HG03066 (cell line): ENCODE data around the gene PCDHGC3.

Experiments used
- ATAC-seq: cut with Tn5 transposase; IDR thresholded peaks from one replicate; pipeline ENCODE4 v1.9.1; 2021; ENCODE audit warnings: low read depth; ENCODE audit not compliant: unreplicated experiment

PCDHGC3 gene

DNA sequence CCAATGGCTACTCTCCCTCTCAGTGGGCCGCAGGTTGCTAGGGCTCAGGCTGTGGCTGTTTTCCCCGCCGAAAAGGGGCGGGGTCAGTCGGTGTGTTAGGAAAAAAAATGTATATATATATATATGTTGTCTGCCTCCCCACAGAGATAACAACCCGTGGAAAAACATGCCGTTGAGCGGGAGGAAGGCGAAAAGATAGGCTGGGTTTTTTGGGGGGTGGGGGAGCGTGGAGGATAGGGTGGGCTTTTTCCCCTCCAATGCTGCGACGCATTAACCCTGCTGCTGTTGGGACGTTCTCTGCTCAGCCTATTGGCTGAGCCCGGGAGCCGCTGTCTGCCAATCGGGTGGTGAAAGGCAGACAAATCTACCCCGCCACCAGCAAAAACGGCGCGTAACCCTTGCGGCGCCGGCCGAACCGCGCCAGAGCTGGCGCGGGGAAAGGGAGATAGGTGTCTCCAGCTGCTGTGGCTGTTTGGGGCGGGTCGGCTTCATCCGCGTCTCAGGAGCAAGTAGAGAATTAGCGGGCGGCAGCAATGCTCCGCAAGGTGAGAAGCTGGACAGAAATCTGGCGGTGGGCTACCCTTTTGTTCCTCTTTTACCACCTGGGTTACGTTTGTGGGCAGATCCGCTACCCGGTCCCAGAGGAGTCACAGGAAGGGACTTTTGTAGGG is 9.0 kb downstream of the PCDHGC3 start, which contains the start of gene PCDHGC4:
Gene PCDHGC4 (plus strand): TSS at position 390 of the 671 bp plus-strand sequence. CDS start 144 bp downstream, at position 534.
- no peak for ATAC-seq

DNA sequence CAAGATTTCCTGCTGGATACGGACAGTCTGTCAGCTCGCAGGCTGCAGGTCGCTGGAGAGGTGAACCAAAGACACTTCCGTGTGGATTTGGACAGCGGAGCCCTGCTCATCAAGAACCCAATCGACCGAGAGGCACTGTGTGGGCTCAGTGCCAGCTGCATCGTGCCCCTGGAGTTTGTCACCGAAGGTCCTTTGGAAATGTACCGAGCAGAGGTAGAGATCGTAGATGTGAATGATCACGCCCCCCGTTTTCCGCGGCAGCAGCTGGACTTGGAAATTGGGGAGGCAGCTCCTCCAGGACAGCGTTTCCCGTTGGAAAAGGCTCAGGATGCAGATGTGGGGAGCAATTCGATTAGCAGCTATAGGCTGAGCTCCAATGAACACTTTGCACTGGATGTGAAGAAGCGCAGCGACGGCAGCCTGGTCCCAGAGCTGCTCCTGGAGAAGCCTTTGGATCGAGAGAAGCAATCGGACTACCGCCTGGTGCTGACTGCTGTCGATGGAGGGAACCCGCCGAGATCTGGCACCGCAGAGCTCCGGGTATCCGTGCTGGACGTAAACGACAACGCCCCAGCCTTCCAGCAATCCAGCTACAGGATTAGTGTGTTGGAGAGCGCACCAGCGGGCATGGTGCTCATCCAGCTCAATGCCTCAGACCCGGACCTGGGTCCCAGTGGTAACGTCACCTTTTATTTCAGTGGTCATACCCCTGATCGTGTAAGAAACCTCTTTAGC is 9.7 kb downstream of the PCDHGC3 start:
- ATAC-seq = no peak

DNA sequence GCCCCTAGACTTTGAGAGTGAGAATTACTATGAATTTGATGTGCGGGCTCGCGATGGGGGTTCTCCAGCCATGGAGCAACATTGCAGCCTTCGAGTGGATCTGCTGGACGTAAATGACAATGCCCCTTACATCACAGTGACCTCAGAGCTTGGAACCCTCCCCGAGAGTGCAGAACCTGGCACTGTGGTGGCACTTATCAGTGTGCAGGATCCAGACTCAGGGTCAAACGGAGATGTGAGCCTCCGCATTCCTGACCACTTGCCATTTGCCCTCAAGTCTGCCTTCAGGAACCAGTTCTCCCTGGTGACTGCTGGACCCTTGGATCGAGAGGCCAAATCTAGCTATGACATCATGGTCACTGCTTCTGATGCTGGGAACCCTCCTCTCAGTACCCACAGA is 10.3 kb downstream of the PCDHGC3 start:
- ATAC-seq = no peak

- ATAC-seq = no peak
Observed at GRCh38 chr5:141487131-141487530, 11.4 kb downstream of the PCDHGC3 start.

DNA sequence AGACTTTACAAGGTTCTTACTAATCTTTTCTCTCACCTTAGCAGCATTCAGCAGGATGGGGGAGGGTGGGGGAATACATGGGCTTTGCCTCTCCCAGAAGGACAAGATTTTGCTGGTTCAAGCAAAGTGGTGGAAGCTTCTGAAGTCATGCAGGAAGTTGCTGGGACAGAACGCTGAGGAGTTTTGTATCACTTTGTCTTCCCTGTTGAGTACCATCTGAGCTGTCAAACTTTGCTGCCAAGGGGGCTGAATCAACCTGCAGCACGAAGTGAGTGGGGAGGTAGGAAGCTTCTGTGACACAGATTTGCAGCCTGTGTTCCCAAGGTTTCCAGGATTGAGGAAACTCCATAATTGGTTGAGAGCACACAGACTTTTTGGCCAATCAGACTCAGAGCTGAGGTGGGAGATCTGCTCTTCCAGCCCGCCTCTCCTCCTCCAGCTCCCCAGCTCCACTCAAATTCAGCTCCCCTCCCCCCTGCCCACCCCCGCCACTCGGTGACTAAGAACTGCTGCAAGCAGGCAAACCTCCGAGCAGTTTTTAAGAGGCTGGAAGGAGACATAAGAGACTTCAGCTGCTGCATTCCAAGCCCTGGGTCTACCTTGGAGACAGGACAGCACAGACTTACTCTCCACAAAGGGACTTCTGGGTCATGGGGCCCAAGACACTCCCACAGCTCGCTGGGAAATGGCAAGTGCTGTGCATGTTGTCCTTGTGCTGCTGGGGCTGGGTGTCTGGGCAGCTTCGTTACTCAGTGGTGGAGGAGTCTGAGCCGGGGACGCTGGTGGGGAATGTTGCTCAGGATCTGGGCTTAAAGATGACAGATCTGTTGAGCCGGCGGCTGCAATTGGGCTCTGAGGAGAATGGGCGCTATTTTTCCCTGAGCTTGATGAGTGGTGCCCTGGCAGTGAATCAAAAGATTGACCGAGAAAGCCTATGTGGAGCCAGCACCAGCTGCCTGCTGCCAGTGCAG is 13.1 kb downstream of the PCDHGC3 start, which contains the start of gene PCDHGC5:
Gene PCDHGC5 (plus strand): TSS at position 491 of the 971 bp plus-strand sequence. CDS start 160 bp downstream, at position 651.
- no peak for ATAC-seq

DNA sequence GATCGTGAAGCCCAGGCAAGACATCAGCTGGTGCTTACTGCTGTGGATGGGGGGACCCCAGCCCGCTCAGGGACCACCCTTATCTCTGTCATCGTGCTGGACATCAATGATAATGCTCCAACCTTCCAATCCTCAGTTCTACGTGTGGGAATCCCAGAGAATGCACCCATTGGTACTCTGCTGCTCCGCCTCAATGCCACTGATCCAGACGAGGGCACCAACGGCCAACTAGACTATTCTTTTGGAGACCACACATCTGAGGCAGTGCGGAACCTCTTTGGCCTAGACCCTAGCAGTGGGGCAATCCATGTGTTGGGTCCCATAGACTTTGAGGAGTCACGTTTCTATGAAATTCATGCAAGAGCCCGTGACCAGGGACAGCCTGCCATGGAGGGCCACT is 14.1 kb downstream of the PCDHGC3 start:
- ATAC-seq = no peak

DNA sequence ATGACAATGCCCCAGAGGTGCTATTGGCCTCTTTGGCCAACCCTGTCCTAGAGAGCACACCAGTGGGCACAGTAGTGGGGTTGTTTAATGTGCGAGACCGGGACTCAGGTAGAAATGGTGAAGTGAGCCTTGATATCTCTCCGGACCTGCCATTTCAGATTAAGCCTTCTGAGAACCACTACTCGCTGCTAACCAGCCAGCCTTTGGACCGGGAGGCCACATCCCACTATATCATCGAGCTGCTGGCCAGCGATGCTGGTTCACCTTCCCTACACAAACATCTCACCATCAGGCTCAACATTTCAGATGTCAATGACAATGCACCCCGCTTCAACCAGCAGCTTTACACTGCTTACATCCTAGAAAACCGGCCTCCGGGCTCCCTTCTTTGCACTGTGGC is 14.5 kb downstream of the PCDHGC3 start:
- ATAC-seq = no peak

GRCh38 chr5:141490771-141491170 is 15.0 kb downstream of the PCDHGC3 start:
- no peak for ATAC-seq

- no peak for ATAC-seq
Observed at GRCh38 chr5:141491323-141492167, 15.8 kb downstream of the PCDHGC3 start.

DNA sequence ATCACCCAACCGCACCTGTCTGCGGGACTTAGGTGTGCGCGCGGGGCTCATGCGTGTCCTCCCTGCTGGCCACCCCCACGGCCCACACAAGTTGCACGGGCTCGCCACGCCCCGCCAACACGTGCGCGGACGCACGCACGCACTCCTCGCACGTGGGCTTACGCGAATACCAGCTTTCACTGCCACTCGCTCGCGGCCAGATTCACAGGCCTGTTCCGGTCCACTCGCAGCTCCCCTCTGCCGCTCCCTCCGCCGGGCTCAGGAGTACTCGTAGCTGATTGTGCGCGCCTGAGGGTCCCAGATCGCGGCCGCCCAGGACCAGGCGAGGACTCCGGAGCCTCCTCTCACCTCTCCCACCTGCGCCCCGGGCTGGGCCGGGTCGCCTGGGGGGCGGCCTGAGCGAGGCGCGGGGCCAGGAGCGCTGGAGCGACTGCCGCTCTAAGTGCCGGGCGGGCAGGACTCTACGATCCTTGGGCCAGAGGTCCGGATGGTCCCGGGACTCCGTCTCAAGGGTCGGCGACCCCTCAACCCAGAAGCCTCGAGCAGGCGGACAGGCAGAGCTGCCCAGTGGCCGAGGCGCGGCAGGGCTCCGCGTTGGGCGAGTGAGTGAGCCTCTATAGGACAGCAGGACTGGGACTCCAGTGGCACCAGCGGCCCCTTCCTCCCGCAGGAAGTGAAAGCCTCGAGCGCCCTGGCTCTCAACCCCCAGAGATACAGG is 16.6 kb downstream of the PCDHGC3 start:
- ATAC-seq = no peak

DNA sequence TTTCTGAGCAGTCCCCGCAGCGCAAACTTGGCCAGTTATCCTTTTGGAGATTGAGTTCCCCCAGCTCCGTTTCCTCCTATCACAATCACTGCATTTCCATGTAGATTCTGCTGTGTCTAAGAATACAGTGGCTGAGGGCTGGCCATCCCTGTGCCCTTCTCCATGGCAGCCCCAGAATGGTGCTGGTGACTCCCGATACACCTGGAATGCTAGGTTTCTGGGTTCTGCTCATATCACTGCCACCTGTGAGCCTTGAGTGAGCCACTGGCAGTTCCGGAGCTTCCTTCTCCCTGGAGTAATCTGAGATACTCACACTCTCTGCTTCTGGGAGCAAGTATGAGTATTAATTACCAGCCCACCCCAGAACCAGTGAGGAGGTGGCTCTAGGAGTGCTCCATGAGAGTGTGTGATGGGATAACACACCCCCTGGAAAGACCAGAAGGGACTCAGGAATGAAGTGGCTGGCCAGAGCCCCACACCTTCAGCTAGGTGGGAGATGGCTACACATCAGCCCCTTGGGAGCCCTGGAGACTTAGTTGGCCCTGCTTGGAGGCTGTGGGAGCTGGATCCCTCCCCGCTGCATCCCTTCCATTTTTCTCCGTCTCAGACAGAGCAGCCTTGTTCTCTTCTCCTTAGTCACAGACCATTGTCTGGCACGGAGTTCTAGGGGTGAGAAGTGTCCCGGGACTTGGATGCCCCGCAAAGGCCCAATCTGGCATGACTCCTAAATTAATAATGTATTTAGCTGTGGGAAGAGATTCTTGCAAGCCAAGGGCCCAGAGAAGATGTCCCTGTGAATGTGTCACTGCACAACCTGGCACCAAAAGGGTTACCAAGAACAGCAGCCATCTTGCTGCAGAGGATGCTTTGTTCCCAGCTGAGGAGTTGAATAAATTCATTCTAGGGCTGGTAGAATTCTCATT is 18.0 kb downstream of the PCDHGC3 start:
- no peak for ATAC-seq

GRCh38 chr5:141494761-141495452 is 19.1 kb downstream of the PCDHGC3 start:
- no peak for ATAC-seq

DNA sequence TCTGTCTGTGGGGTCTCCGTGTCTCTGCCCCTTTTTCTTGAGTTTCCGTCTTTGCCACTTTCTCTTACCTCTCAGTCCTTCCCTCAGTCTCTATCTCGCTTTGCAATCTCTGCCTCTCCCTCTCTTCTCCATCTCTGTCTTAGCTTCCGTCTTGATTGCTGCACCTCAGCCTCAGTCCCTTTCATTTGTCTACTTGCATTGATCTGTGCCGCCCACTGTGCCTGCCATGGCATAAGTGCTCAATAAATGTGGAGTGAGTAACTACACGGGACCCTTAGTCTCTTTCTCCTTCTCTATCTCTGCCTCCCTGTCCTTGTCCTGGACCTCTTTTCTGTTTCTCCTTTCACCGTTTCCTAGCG is 19.7 kb downstream of the PCDHGC3 start:
- no peak for ATAC-seq

DNA sequence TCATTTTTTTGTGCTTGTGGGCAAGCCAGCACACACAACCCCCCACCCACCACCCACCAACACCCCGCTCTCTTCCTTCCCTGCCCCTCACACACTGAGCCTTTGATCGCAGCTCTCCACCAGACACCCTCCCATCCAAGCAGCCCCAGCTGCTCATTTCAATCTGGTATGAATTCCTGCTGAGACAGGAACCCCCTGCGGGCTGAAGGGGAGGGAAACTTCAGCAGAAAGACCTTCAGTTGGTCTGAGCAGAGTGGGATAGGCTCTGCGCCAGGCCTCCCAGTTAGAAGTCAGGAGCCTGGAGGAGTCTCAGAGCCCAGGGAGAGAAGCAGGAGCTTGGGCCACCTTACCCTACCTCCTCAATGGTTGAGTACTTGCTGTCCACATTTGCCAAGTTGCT is 20.3 kb downstream of the PCDHGC3 start:
- ATAC-seq = no peak

- ATAC-seq = no peak
Observed at GRCh38 chr5:141501761-141502160, 26.0 kb downstream of the PCDHGC3 start.

GRCh38 chr5:141503681-141504080 is 27.9 kb downstream of the PCDHGC3 start:
- no peak for ATAC-seq

DNA sequence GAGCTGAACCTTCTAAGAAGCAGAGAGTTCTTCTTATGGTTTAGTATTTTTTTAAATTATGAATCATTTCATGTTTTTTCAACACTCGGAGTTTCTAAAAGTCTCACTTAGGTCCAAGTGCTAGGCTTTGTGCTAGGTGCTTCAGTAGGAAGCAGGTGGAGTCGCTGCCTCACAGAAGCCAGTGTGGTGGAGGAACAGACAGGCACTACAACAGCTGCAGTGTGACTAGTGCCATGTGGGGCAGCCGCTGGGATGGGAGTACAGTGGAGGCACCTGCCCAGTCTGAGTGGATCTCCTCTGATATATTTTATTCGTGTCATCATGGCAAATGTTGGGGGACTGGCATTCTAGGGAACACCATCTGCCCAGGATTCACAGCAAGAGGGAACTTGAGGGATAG is 28.4 kb downstream of the PCDHGC3 start:
- no peak for ATAC-seq
